ENCODE data around the gene FCHSD1.

DNA sequence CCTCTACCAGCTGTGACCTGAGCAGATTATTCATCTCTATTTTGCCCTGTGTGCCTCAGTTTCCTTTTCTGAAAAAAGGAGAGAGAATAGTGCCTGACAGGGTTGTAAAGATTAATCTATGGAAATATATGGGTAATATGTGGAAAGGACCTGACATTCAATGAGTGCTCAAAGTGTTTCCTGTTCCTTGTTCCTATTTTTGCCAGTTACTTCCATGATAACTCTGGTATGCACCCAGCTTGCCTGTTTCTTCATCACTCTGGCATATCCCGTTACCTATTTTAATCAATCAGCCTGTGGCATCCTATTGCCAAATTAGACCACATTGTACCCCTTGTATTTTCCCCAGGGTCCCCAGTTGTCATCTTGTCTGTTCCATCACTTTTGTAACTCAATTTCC, 34.4 kb upstream of the FCHSD1 start:
- TF ChIP-seq, protein P1, sequence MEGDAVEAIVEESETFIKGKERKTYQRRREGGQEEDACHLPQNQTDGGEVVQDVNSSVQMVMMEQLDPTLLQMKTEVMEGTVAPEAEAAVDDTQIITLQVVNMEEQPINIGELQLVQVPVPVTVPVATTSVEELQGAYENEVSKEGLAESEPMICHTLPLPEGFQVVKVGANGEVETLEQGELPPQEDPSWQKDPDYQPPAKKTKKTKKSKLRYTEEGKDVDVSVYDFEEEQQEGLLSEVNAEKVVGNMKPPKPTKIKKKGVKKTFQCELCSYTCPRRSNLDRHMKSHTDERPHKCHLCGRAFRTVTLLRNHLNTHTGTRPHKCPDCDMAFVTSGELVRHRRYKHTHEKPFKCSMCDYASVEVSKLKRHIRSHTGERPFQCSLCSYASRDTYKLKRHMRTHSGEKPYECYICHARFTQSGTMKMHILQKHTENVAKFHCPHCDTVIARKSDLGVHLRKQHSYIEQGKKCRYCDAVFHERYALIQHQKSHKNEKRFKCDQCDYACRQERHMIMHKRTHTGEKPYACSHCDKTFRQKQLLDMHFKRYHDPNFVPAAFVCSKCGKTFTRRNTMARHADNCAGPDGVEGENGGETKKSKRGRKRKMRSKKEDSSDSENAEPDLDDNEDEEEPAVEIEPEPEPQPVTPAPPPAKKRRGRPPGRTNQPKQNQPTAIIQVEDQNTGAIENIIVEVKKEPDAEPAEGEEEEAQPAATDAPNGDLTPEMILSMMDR (IDR thresholded peaks at IDR 0.05), result no peak
- no peak for TF ChIP-seq POLR2A (IDR thresholded peaks at IDR 0.05)
